Panc1 (cell line): ENCODE results near the gene CEP162. TPM values are rescaled to one million over a fixed set of nuclear protein-coding genes. Genes with fewer than 3 reads are reported as not detected.
"Not testable (repeated sequence)": the region's sequence is repeated elsewhere in the genome, so short reads cannot be mapped to it uniquely, and the experiment has no call there.

ENCODE experiments used
- ATAC-seq: fragments of 200-7000 bp; cut with Tn5 transposase; 2 replicates; pipeline ENCODE4 v1.9.1; 2020; ENCODE audit warnings: mild to moderate bottlenecking, moderate library complexity
- BruUV-seq: library from RNA; stranded (reverse); fragments of 400-500 nt; replicated peaks from 2 replicates; lab custom pipeline; 2021; lab: Mats Ljungman, UMichigan
- CTCF ChIA-PET: fragments of 300-600 bp; sonication (Branson Sonifier 250); formaldehyde crosslinking; loops from one replicate; lab custom pipeline; 2022; ENCODE audit warnings: antibody characterized with exemption; lab: Charles Lee
- POLR2A ChIA-PET: fragments of 300-600 bp; sonication (Branson Sonifier 250); formaldehyde crosslinking; loops from one replicate; lab custom pipeline; 2022; ENCODE audit warnings: antibody characterized with exemption; lab: Charles Lee
- DNase-seq: peaks from one replicate; pipeline ENCODE4 v3.0.0-alpha.2; 2010; ENCODE audit warnings: low read depth, low spot score
- H3K27ac ChIP-seq: 2 replicates; pipeline ENCODE4 v1.5.1; 2011; ENCODE audit warnings: mild to moderate bottlenecking, low read length, inconsistent platforms
- H3K27me3 ChIP-seq: fragments of 200-500 bp; sonication (Bioruptor generic); 2 replicates; pipeline ENCODE4 v1.6.0; 2014; ENCODE audit warnings: low read length, inconsistent platforms; ENCODE audit not compliant: control insufficient read depth, insufficient read depth
- H3K36me3 ChIP-seq: fragments of 200-500 bp; sonication (Bioruptor generic); 2 replicates; pipeline ENCODE4 v1.5.1; 2014; ENCODE audit warnings: inconsistent platforms, mild to moderate bottlenecking, low read length, moderate library complexity; ENCODE audit not compliant: control insufficient read depth, insufficient read depth
- H3K4me1 ChIP-seq: 2 replicates; pipeline ENCODE4 v1.5.1; 2011; ENCODE audit warnings: inconsistent platforms, mild to moderate bottlenecking, low read length, moderate library complexity; ENCODE audit not compliant: control insufficient read depth, insufficient read depth
- H3K4me3 ChIP-seq, 2 experiments: 2 replicates each; pipeline ENCODE4 v1.5.1; 2011 to 2012; ENCODE audit warnings: low read depth in 2 of 2, low read length in 2 of 2, mild to moderate bottlenecking in 2 of 2, inconsistent platforms in 1 of 2, moderate library complexity in 1 of 2
- H3K9me3 ChIP-seq: fragments of 200-500 bp; sonication (Bioruptor generic); 2 replicates; pipeline ENCODE4 v1.5.1; 2014; ENCODE audit warnings: low read depth, mild to moderate bottlenecking, inconsistent platforms, low read length, moderate library complexity; ENCODE audit not compliant: control insufficient read depth, insufficient read depth
- CTCF ChIP-seq: fragments of 450-650 bp; IDR thresholded peaks from 2 replicates; pipeline ENCODE4 v1.5.1; 2017; ENCODE audit warnings: mild to moderate bottlenecking
- POLR2AphosphoS5 ChIP-seq: IDR thresholded peaks from 2 replicates; pipeline ENCODE4 v1.6.1; 2012; ENCODE audit warnings: mild to moderate bottlenecking, low read depth, low read length, moderate library complexity
- REST ChIP-seq, 2 experiments: IDR thresholded peaks; 2 replicates each; pipeline ENCODE4 v1.6.1; 2011 to 2012; ENCODE audit warnings: low read depth in 2 of 2, control low read depth in 1 of 2, low read length in 1 of 2, mild to moderate bottlenecking in 1 of 2, moderate library complexity in 1 of 2; ENCODE audit not compliant: insufficient read depth in 1 of 2
- SIN3A ChIP-seq: IDR thresholded peaks from 2 replicates; pipeline ENCODE4 v1.6.1; 2012; ENCODE audit warnings: low read depth, mild to moderate bottlenecking, low read length, moderate library complexity, borderline replicate concordance; ENCODE audit not compliant: insufficient read depth
- TCF7L2 ChIP-seq: IDR thresholded peaks from 2 replicates; pipeline ENCODE4 v1.6.1; 2011; ENCODE audit warnings: mild to moderate bottlenecking, low read depth, low read length, inconsistent platforms
- in situ Hi-C: cut with HindIII; loops from 2 replicates; pipeline ENCODE4 v1.10.0; 2016; ENCODE audit warnings: low sequenced_read_pairs, low pct_unique_long_range_greater_than_20kb
- intact Hi-C: fragments of 100-400 bp; cut with micrococcal nuclease; formaldehyde crosslinking; loops from one replicate; pipeline ENCODE4 v1.10.0; 2022; ENCODE audit not compliant: unreplicated experiment
- total RNA-seq: library from RNA; stranded (reverse); gene quantifications from one replicate; pipeline ENCODE4 v1.2.1, GENCODE V29; 2021; ENCODE audit not compliant: unreplicated experiment

The CEP162 gene
- total RNA-seq, 1 experiment from 2014 or later: 5.3 TPM

- DNase-seq (no peak), ATAC-seq (no peak)
- H3K4me1 ChIP-seq: no peaks in the 10 kb centered on the region
- no peaks in the 10 kb centered on the region for H3K27me3 ChIP-seq
- TF ChIP-seq POLR2AphosphoS5: no peak
- no peak overlapping the region for H3K4me3 ChIP-seq
- in situ Hi-C loops (no loop called here), intact Hi-C loops (no loop called here)
- no peaks in the 10 kb centered on the region for H3K9me3 ChIP-seq
- ChIA-PET CTCF (interaction anchor here (0.6 kb wide), 1 partner anchor 1283 kb away, joined by 4 read pairs; no protein-coding TSS in a partner anchor), POLR2A (no interaction called here)
- no peaks in the 10 kb centered on the region for H3K36me3 ChIP-seq
- BruUV-seq: no TSS peak
- no peak overlapping the region for H3K27ac ChIP-seq
Measured at GRCh38 chr6:84119277-84119676, 108.2 kb downstream of the CEP162 start.

- Histone ChIP-seq H3K4me1 (no peaks in the 10 kb centered on the region), H3K27ac (no peak overlapping the region), H3K36me3 (no peaks in the 10 kb centered on the region), H3K4me3 (no peak overlapping the region), H3K27me3 (no peaks in the 10 kb centered on the region), H3K9me3 (no peaks in the 10 kb centered on the region)
- intact Hi-C loops (no loop called here), in situ Hi-C loops (no loop called here)
- POLR2A ChIA-PET: no interaction called here
- TF ChIP-seq SIN3A (no peak), POLR2AphosphoS5 (no peak), TCF7L2 (no peak)
- DNase-seq: no peak
- no peak for ATAC-seq
- BruUV-seq: no TSS peak
- CTCF ChIA-PET: no interaction called here
Measured at GRCh38 chr6:84118191-84118590, 109.3 kb downstream of the CEP162 start.

- H3K27me3 ChIP-seq, in situ Hi-C loops, H3K27ac ChIP-seq, H3K9me3 ChIP-seq, intact Hi-C loops, ATAC-seq, POLR2A ChIA-PET, DNase-seq, H3K4me1 ChIP-seq, BruUV-seq, H3K36me3 ChIP-seq, H3K4me3 ChIP-seq, CTCF ChIA-PET: not testable (repeated sequence)
Measured at GRCh38 chr6:84114933-84115594, 112.4 kb downstream of the CEP162 start.

GRCh38 chr6:84111351-84111750 lies 116.1 kb downstream of the CEP162 start:
- DNase-seq, in situ Hi-C loops, POLR2A ChIA-PET, ATAC-seq, H3K36me3 ChIP-seq, H3K27me3 ChIP-seq, intact Hi-C loops, BruUV-seq, H3K9me3 ChIP-seq, CTCF ChIA-PET, H3K4me1 ChIP-seq, H3K4me3 ChIP-seq, H3K27ac ChIP-seq: not testable (repeated sequence)

GRCh38 chr6:84107495-84107894 lies 119.9 kb downstream of the CEP162 start:
- no peak for ATAC-seq
- Histone ChIP-seq H3K4me1 (no peaks in the 10 kb centered on the region), H3K27ac (no peak overlapping the region), H3K9me3 (no peaks in the 10 kb centered on the region), H3K27me3 (no peaks in the 10 kb centered on the region), H3K36me3 (no peaks in the 10 kb centered on the region), H3K4me3 (no peak overlapping the region)
- no peak for DNase-seq
- POLR2A ChIA-PET: no interaction called here
- CTCF ChIA-PET: no interaction called here
- in situ Hi-C loops: no loop called here
- intact Hi-C loops: no loop called here
- TF ChIP-seq TCF7L2 (no peak), POLR2AphosphoS5 (no peak), REST (IDR thresholded peaks at IDR 0.05; ENCODE audit: insufficient read depth in 1 of 2, low read depth in 2 of 2, low read length in 1 of 2) (no peak), SIN3A (no peak), CTCF (no peak)
- BruUV-seq: no TSS peak
